Measurements from ENCODE around the gene PTCHD1.

PTCHD1 gene

GRCh38 chrX:23332888-23333821 lies 1.5 kb upstream of the PTCHD1 start:
- DNase-seq (ENCODE audit: low read depth), result no peak
- TF ChIP-seq CTCF (conservative IDR thresholded peaks at IDR 0.05; ENCODE audit: low read depth, low read length), result peak; percentile 2
- H3K4me3 ChIP-seq (ENCODE audit: low read length), result no peak overlapping the region

GRCh38 chrX:23333842-23334520 lies 668 bp upstream of the PTCHD1 start:
- TF ChIP-seq CTCF (conservative IDR thresholded peaks at IDR 0.05; ENCODE audit: low read depth, low read length), result no peak
- H3K4me3 ChIP-seq (ENCODE audit: low read length), result peak overlapping the region; percentile 12

GRCh38 chrX:23334521-23334847 lies 165 bp upstream of the PTCHD1 start:
- H3K4me3 ChIP-seq (ENCODE audit: low read length), result peak overlapping the region; percentile 23
- DNase-seq (ENCODE audit: low read depth), result no peak
- TF ChIP-seq CTCF (conservative IDR thresholded peaks at IDR 0.05; ENCODE audit: low read depth, low read length), result no peak

More at GRCh38 chrX:23333842-23334520, 668 bp upstream of the PTCHD1 start:
- DNase-seq (ENCODE audit: low read depth), result no peak

- TF ChIP-seq CTCF (conservative IDR thresholded peaks at IDR 0.05; ENCODE audit: low read depth, low read length), result no peak
- DNase-seq (ENCODE audit: low read depth), result no peak
- H3K4me3 ChIP-seq (ENCODE audit: low read length), result no peak overlapping the region
These were observed 3.7 kb downstream of the PTCHD1 start for GRCh38 chrX:23338334-23338733.

GRCh38 chrX:23341452-23341851 lies 6.8 kb downstream of the PTCHD1 start:
- no peak for TF ChIP-seq CTCF (conservative IDR thresholded peaks at IDR 0.05; ENCODE audit: low read depth, low read length)
- no peak for DNase-seq (ENCODE audit: low read depth)
- no peak overlapping the region for H3K4me3 ChIP-seq (ENCODE audit: low read length)

GRCh38 chrX:23344238-23344903 lies 9.7 kb downstream of the PTCHD1 start:
- TF ChIP-seq CTCF (conservative IDR thresholded peaks at IDR 0.05; ENCODE audit: low read depth, low read length), result no peak
- no peak overlapping the region for H3K4me3 ChIP-seq (ENCODE audit: low read length)
- no peak for DNase-seq (ENCODE audit: low read depth)

All from retinal pigment epithelial cell (primary cell).